GM12878 (cell line): ENCODE results near the gene SLC12A4. TPM values are rescaled to one million over a fixed set of nuclear protein-coding genes. Genes with fewer than 3 reads are reported as not detected.

Experiments
- ATAC-seq: fragments of 200-7000 bp; cut with Tn5 transposase; 3 replicates; pipeline ENCODE4 v1.9.1; 2020; ENCODE audit warnings: mild to moderate bottlenecking, moderate library complexity
- BruUV-seq: library from RNA; stranded (reverse); fragments of 400-500 nt; replicated peaks from 2 replicates; lab custom pipeline; 2021; lab: Mats Ljungman, UMichigan
- CTCF ChIA-PET: fragments of 300-600 bp; sonication (Branson Sonifier 250); formaldehyde crosslinking; extraction: SDS; loops from one replicate; lab custom pipeline; 2021; ENCODE audit warnings: inconsistent platforms; lab: Yijun Ruan, JAX
- POLR2A ChIA-PET: fragments of 350-600 bp; formaldehyde crosslinking; extraction: SDS; loops from one replicate; lab custom pipeline; 2021; ENCODE audit warnings: inconsistent platforms; lab: Charles Lee
- RAD21 ChIA-PET: fragments of 300-600 bp; sonication (Branson Sonifier 250); formaldehyde crosslinking; loops from one replicate; lab custom pipeline; 2023; ENCODE audit warnings: antibody characterized with exemption; ENCODE audit not compliant: unreplicated experiment; lab: Charles Lee
- SMC1A ChIA-PET: fragments of 300-600 bp; sonication (Branson Sonifier 250); formaldehyde crosslinking; loops from one replicate; lab custom pipeline; 2023; ENCODE audit not compliant: unreplicated experiment, uncharacterized antibody; lab: Charles Lee
- DNase-seq: peaks from one replicate; pipeline ENCODE4 v3.0.0-alpha.2; 2011; ENCODE audit warnings: low read depth, low spot score
- FAIRE-seq: peaks from 3 replicates; lab custom pipeline; 2011; peaks lifted over from hg19 to GRCh38; lab: Jason Lieb, UNC
- H2AFZ ChIP-seq: 2 replicates; pipeline ENCODE4 v1.6.0; 2011; ENCODE audit warnings: low read depth, low read length, control low read depth; ENCODE audit not compliant: control insufficient read depth
- H3K27ac ChIP-seq: 2 replicates; pipeline ENCODE4 v1.5.1; 2011; ENCODE audit warnings: control low read depth; ENCODE audit not compliant: control insufficient read depth, insufficient read depth
- H3K27me3 ChIP-seq, 2 experiments: replicated peaks in 1 of 2; 2 replicates each; pipeline versions ENCODE4 v1.6.0 to v1.6.1; 2011; ENCODE audit warnings: low read length in 1 of 2; ENCODE audit not compliant: control insufficient read depth in 2 of 2, insufficient read depth in 2 of 2
- H3K36me3 ChIP-seq, 2 experiments: 2 replicates each; pipeline ENCODE4 v1.5.1; 2011; ENCODE audit warnings: low read length in 1 of 2; ENCODE audit not compliant: control insufficient read depth in 2 of 2, insufficient read depth in 2 of 2
- H3K4me1 ChIP-seq: 2 replicates; pipeline ENCODE4 v1.6.1; 2011; ENCODE audit warnings: mild to moderate bottlenecking, low read length, moderate library complexity, mixed read lengths; ENCODE audit not compliant: control insufficient read depth, insufficient read depth
- H3K4me2 ChIP-seq: 2 replicates; pipeline ENCODE4 v1.6.0; 2011; ENCODE audit warnings: control low read depth; ENCODE audit not compliant: control insufficient read depth, insufficient read depth
- H3K4me3 ChIP-seq: fragments of 200-600 bp; sonication (generic); 2 replicates; pipeline ENCODE4 v1.5.1; 2016
- H3K79me2 ChIP-seq: 2 replicates; pipeline ENCODE4 v1.6.0; 2011; ENCODE audit warnings: low read length; ENCODE audit not compliant: control insufficient read depth, insufficient read depth
- H3K9ac ChIP-seq: 2 replicates; pipeline ENCODE4 v1.8.0; 2011; ENCODE audit warnings: low read length, control low read depth, mixed read lengths; ENCODE audit not compliant: control insufficient read depth, insufficient read depth
- H3K9me3 ChIP-seq: replicated peaks from 3 replicates; pipeline ENCODE4 v1.5.1; 2011; ENCODE audit warnings: mild to moderate bottlenecking, low read length; ENCODE audit not compliant: control insufficient read depth, insufficient read depth
- H4K20me1 ChIP-seq: 2 replicates; pipeline ENCODE4 v1.6.0; 2011; ENCODE audit not compliant: control insufficient read depth, insufficient read depth
- BCL11A ChIP-seq: IDR thresholded peaks from 2 replicates; pipeline ENCODE4 v1.6.1; 2011; ENCODE audit warnings: low read depth, low read length
- RELB ChIP-seq: fragments of 450-650 bp; IDR thresholded peaks from 2 replicates; pipeline ENCODE4 v1.6.1; 2017; ENCODE audit warnings: low read depth, mild to moderate bottlenecking, moderate library complexity
- RUNX3 ChIP-seq: IDR thresholded peaks from 2 replicates; pipeline ENCODE4 v1.6.1; 2012; ENCODE audit warnings: low read length, inconsistent platforms
- SMC3 ChIP-seq: IDR thresholded peaks from 2 replicates; pipeline ENCODE4 v1.6.1; 2011; ENCODE audit warnings: low read length, improper control_type of control experiment, borderline replicate concordance
- STAT3 ChIP-seq: IDR thresholded peaks from 2 replicates; pipeline ENCODE4 v1.6.1; 2011; ENCODE audit warnings: low read depth, low read length, improper control_type of control experiment
- YBX1 ChIP-seq: fragments of 450-650 bp; IDR thresholded peaks from 2 replicates; pipeline ENCODE4 v1.6.1; 2016; ENCODE audit warnings: antibody characterized with exemption
- WGBS: methylation state at CpG from one replicate; pipeline ENCODE4 v1.1.6; 2016; ENCODE audit warnings: low lambda C conversion rate; ENCODE audit not compliant: insufficient replicate concordance, insufficient coverage; ENCODE audit errors: missing lambda C conversion rate; 5-methylcytosine and 5-hydroxymethylcytosine counted together
- in situ Hi-C: fragments of 300-500 bp; cut with MboI; formaldehyde crosslinking; loops from 9 replicates; pipeline ENCODE4 v1.14.3; 2018; ENCODE audit warnings: mixed read lengths
- intact Hi-C: fragments of 100-400 bp; cut with micrococcal nuclease; formaldehyde crosslinking; loops from one replicate; pipeline ENCODE4 v1.14.2; 2022; ENCODE audit not compliant: unreplicated experiment
- polyA plus RNA-seq, 11 experiments: library from polyadenylated mRNA; depleted of rRNA in 4 of 11; unstranded in 6 of 11; stranded (reverse) in 5 of 11; fragments of >200 nt; fragmentation: Nextera tagmentation in 4 of 11; fragmentation: Illumina TruSeq in 1 of 11; extraction: Ambion mirVana in 4 of 11; extraction: Trizol in 1 of 11; gene quantifications; 1 replicate in 1 of 11; 2 replicates in 10 of 11; pipeline versions ENCODE4 v1.2.1 to v1.2.3, GENCODE V29; 2011 to 2016; ENCODE audit warnings: inconsistent platforms in 2 of 11, missing spikeins in 2 of 11, low read depth in 1 of 11
- total RNA-seq, 4 experiments: library from RNA; depleted of rRNA in 3 of 4; stranded (reverse); fragments of >200 nt in 3 of 4; fragmentation: Illumina TruSeq in 1 of 4; extraction: Trizol in 1 of 4; gene quantifications; 2 replicates each; pipeline versions ENCODE4 v1.2.1 to v1.2.3, GENCODE V29; 2013 to 2021

SLC12A4 gene
- total and polyA plus RNA-seq, 10 of the 15 experiments (the other 5 are each of a cell fraction or from before 2014, with no cell fraction given) = 0.95 to 39.9 (median 14.2) TPM

GRCh38 chr16:67946966-67947558, 21.4 kb downstream of the SLC12A4 start:
- no TSS peak for BruUV-seq

More at GRCh38 chr16:67946966-67947558, 21.4 kb downstream of the SLC12A4 start:
- 94% methylated on average over 28 of the region's 28 CpGs for WGBS
- Histone ChIP-seq H3K4me3 (no peak overlapping the region), H3K4me1 (peaks cover 1% of the 10 kb centered on the region; the same call in 1 of the 2 replicates), H3K4me2 (no peak overlapping the region), H3K79me2 (no peaks in the 10 kb centered on the region), H3K27ac (no peak overlapping the region), H2AFZ (no peak overlapping the region), H4K20me1 (no peaks in the 10 kb centered on the region), H3K27me3 (no peaks in the 10 kb centered on the region), H3K36me3 (peaks cover 0 to 14% of the 10 kb centered on the region in 2 experiments; a peak in 3 of 4 replicates), H3K9ac (no peak overlapping the region), H3K9me3 (no peaks in the 10 kb centered on the region)
- in situ Hi-C loops (no loop called here), intact Hi-C loops (no loop called here)
- CTCF ChIA-PET = interaction anchor here (0.9 kb wide), 1 partner anchor 94 kb away, joined by 3 read pairs; no protein-coding TSS in a partner anchor
- POLR2A ChIA-PET = interaction anchor here (0.5 to 1.1 kb wide), 2 partner anchors 9 to 54 kb away, joined by 3 read pairs; no protein-coding TSS in a partner anchor
- SMC1A ChIA-PET = no interaction called here
- no peak for DNase-seq
- RAD21 ChIA-PET = interaction anchor here (0.6 kb wide), 1 partner anchor 129 kb away, joined by 3 read pairs; no protein-coding TSS in a partner anchor
- ATAC-seq = no peak
- FAIRE-seq = no peak
- no peak for TF ChIP-seq YBX1
- TF ChIP-seq RUNX3 = no peak
- no peak for TF ChIP-seq BCL11A
- no peak for TF ChIP-seq SMC3
- TF ChIP-seq STAT3 = no peak
- no peak for TF ChIP-seq RELB
